GM23338 (cell line): ENCODE measurements around the gene BCKDHA. TPM values are rescaled to one million over a fixed set of nuclear protein-coding genes. Genes with fewer than 3 reads are reported as not detected.

Experiments
- ATAC-seq: fragments of 200-7000 bp; cut with Tn5 transposase; 3 replicates; pipeline ENCODE4 v1.9.1; 2020
- DNase-seq: peaks from one replicate; pipeline ENCODE4 v3.0.0-alpha.2; 2015; ENCODE audit warnings: low spot score
- H2AFZ ChIP-seq: fragments of 200-600 bp; sonication (generic); 2 replicates; pipeline ENCODE4 v1.8.0; 2016; ENCODE audit warnings: antibody characterized with exemption, mild to moderate bottlenecking, moderate library complexity
- H3F3A ChIP-seq: fragments of 200-600 bp; sonication (generic); replicated peaks from 2 replicates; pipeline ENCODE4 v1.8.0; 2017; ENCODE audit warnings: antibody characterized with exemption, mixed run types, low read depth
- H3K27ac ChIP-seq: fragments of 200-600 bp; sonication (generic); 2 replicates; pipeline ENCODE4 v1.6.1; 2016; ENCODE audit warnings: low read depth
- H3K27me3 ChIP-seq: fragments of 200-600 bp; sonication (generic); 2 replicates; pipeline ENCODE4 v1.8.0; 2016; ENCODE audit warnings: mild to moderate bottlenecking, mixed run types, moderate library complexity; ENCODE audit not compliant: insufficient read depth
- H3K36me3 ChIP-seq: fragments of 200-600 bp; sonication (generic); 2 replicates; pipeline ENCODE4 v1.8.0; 2016; ENCODE audit warnings: mild to moderate bottlenecking; ENCODE audit not compliant: insufficient read depth
- H3K4me1 ChIP-seq: fragments of 200-600 bp; sonication (generic); 2 replicates; pipeline ENCODE4 v1.8.0; 2016; ENCODE audit warnings: mild to moderate bottlenecking, moderate library complexity; ENCODE audit not compliant: insufficient read depth
- H3K4me2 ChIP-seq: fragments of 200-600 bp; sonication (generic); 2 replicates; pipeline ENCODE4 v1.7.1; 2017; ENCODE audit warnings: mixed run types
- H3K4me3 ChIP-seq: fragments of 200-600 bp; sonication (generic); 2 replicates; pipeline ENCODE4 v1.6.1; 2016; ENCODE audit warnings: mixed run types
- H3K79me2 ChIP-seq: fragments of 200-600 bp; sonication (generic); replicated peaks from 2 replicates; pipeline ENCODE4 v1.8.0; 2017; ENCODE audit warnings: mild to moderate bottlenecking; ENCODE audit not compliant: insufficient read depth
- H3K9me2 ChIP-seq: fragments of 200-600 bp; sonication (generic); 2 replicates; pipeline ENCODE4 v1.8.0; 2017; ENCODE audit not compliant: insufficient read depth
- H4K20me1 ChIP-seq: fragments of 200-600 bp; sonication (generic); replicated peaks from 2 replicates; pipeline ENCODE4 v1.8.0; 2017; ENCODE audit warnings: mild to moderate bottlenecking; ENCODE audit not compliant: insufficient read depth
- H3K27ac Mint-ChIP-seq: 2 replicates; pipeline ENCODE4 v1.8.0; 2020; ENCODE audit warnings: inconsistent platforms, mild to moderate bottlenecking, moderate library complexity, mixed read lengths
- H3K27me3 Mint-ChIP-seq: 3 replicates; pipeline ENCODE4 v1.8.0; 2022; ENCODE audit warnings: low read depth, mild to moderate bottlenecking, moderate library complexity, mixed read lengths, inconsistent platforms; ENCODE audit not compliant: insufficient read depth, poor library complexity
- H3K36me3 Mint-ChIP-seq: 3 replicates; pipeline ENCODE4 v1.8.0; 2021; ENCODE audit warnings: low read depth, mild to moderate bottlenecking, inconsistent platforms, moderate library complexity, mixed read lengths
- H3K4me1 Mint-ChIP-seq: 3 replicates; pipeline ENCODE4 v1.8.0; 2020; ENCODE audit warnings: mild to moderate bottlenecking, inconsistent platforms, mixed read lengths
- H3K4me3 Mint-ChIP-seq: 3 replicates; pipeline ENCODE4 v1.8.0; 2021; ENCODE audit warnings: moderate library complexity, mild to moderate bottlenecking, inconsistent platforms, mixed read lengths
- H3K9me3 Mint-ChIP-seq: 3 replicates; pipeline ENCODE4 v1.8.0; 2020; ENCODE audit warnings: moderate library complexity, mild to moderate bottlenecking, inconsistent platforms, mixed read lengths
- CREB1 ChIP-seq: fragments of 250-450 bp; sonication (Bioruptor Pico); IDR thresholded peaks from 2 replicates; pipeline ENCODE4 v1.5.0; 2020; ENCODE audit warnings: low read depth, mild to moderate bottlenecking, moderate library complexity
- ETS1 ChIP-seq: IDR thresholded peaks from 2 replicates; pipeline ENCODE4 v1.6.1; 2016; ENCODE audit warnings: antibody characterized with exemption
- EZH2 ChIP-seq: fragments of 200-600 bp; sonication (generic); IDR thresholded peaks from one replicate; pipeline ENCODE4 v1.8.0; 2017; ENCODE audit warnings: antibody characterized with exemption, mild to moderate bottlenecking, low read depth; ENCODE audit not compliant: unreplicated experiment
- EZH2phosphoT487 ChIP-seq: fragments of 200-600 bp; sonication (generic); IDR thresholded peaks from one replicate; pipeline ENCODE4 v1.8.1; 2018; ENCODE audit warnings: antibody characterized with exemption; ENCODE audit not compliant: unreplicated experiment
- JUNB ChIP-seq: IDR thresholded peaks from one replicate; pipeline ENCODE4 v1.6.1; 2016; ENCODE audit warnings: antibody characterized with exemption; ENCODE audit not compliant: unreplicated experiment
- NANOG ChIP-seq: IDR thresholded peaks from 2 replicates; pipeline ENCODE4 v1.6.1; 2016; ENCODE audit warnings: antibody characterized with exemption, borderline replicate concordance
- POLR2AphosphoS5 ChIP-seq: IDR thresholded peaks from 2 replicates; pipeline ENCODE4 v1.6.1; 2016; ENCODE audit warnings: antibody characterized with exemption, low read depth
- REST ChIP-seq: IDR thresholded peaks from one replicate; pipeline ENCODE4 v1.6.1; 2018; ENCODE audit warnings: antibody characterized with exemption; ENCODE audit not compliant: unreplicated experiment
- STAT1 ChIP-seq: IDR thresholded peaks from one replicate; pipeline ENCODE4 v1.6.1; 2016; ENCODE audit warnings: antibody characterized with exemption; ENCODE audit not compliant: unreplicated experiment
- ZNF114 ChIP-seq: fragments of 250-450 bp; sonication (Bioruptor Pico); IDR thresholded peaks from 2 replicates; pipeline ENCODE4 v1.5.0; 2020; ENCODE audit warnings: mild to moderate bottlenecking, moderate library complexity
- ZNF331 ChIP-seq: fragments of 250-450 bp; sonication (Bioruptor Pico); IDR thresholded peaks from 2 replicates; pipeline ENCODE4 v1.5.0; 2020; ENCODE audit warnings: low read depth, mild to moderate bottlenecking, moderate library complexity
- ZNF462 ChIP-seq: fragments of 250-450 bp; sonication (Bioruptor Pico); IDR thresholded peaks from 2 replicates; pipeline ENCODE4 v1.5.0; 2020; ENCODE audit warnings: mild to moderate bottlenecking, moderate library complexity
- polyA plus RNA-seq: library from polyadenylated mRNA; unstranded; fragments of >200 nt; fragmentation: Nextera tagmentation; extraction: Ambion mirVana; gene quantifications from 2 replicates; pipeline ENCODE4 v1.2.1, GENCODE V29; 2016
- total RNA-seq: library from RNA; depleted of rRNA; stranded (reverse); fragments of >200 nt; shearing (Covaris generic); gene quantifications from 2 replicates; pipeline ENCODE4 v1.2.3, GENCODE V29; 2014

BCKDHA gene
- total and polyA plus RNA-seq, 2 experiments from 2014 or later, result 15.0 to 42.4 TPM

GRCh38 chr19:41422456-41422855 lies 24.8 kb downstream of the BCKDHA start:
- TF ChIP-seq ZNF331, result no peak
- Histone ChIP-seq H3K4me1 (peaks cover 5% of the 10 kb centered on the region), H3K79me2 (no peaks in the 10 kb centered on the region), H3K36me3 (no peaks in the 10 kb centered on the region), H4K20me1 (no peaks in the 10 kb centered on the region), H3F3A (peaks cover 2% of the 10 kb centered on the region; the same call in 1 of the 2 replicates), H3K9me2 (no peaks in the 10 kb centered on the region), H3K4me3 (no peak overlapping the region), H3K27ac (no peak overlapping the region), H3K27me3 (no peaks in the 10 kb centered on the region), H2AFZ (no peak overlapping the region), H3K4me2 (no peak overlapping the region)
- ATAC-seq (no peak), DNase-seq (no peak)
- H3K4me1 Mint-ChIP-seq, result peaks cover 5% of the 10 kb centered on the region
- H3K36me3 Mint-ChIP-seq, result peaks cover 25% of the 10 kb centered on the region
- no peaks in the 10 kb centered on the region for H3K9me3 Mint-ChIP-seq
- no peak overlapping the region for H3K27ac Mint-ChIP-seq
- H3K27me3 Mint-ChIP-seq, result peaks cover 5% of the 10 kb centered on the region
- H3K4me3 Mint-ChIP-seq, result no peak overlapping the region

GRCh38 chr19:41422955-41423354 lies 25.3 kb downstream of the BCKDHA start:
- Histone ChIP-seq H4K20me1 (no peaks in the 10 kb centered on the region), H3F3A (peaks cover 2% of the 10 kb centered on the region; the same call in 1 of the 2 replicates), H3K4me3 (no peak overlapping the region), H2AFZ (no peak overlapping the region), H3K36me3 (no peaks in the 10 kb centered on the region), H3K4me1 (peaks cover 5% of the 10 kb centered on the region), H3K27ac (no peak overlapping the region), H3K27me3 (no peaks in the 10 kb centered on the region), H3K4me2 (no peak overlapping the region), H3K9me2 (no peaks in the 10 kb centered on the region), H3K79me2 (no peaks in the 10 kb centered on the region)
- Mint-ChIP-seq H3K9me3 (no peaks in the 10 kb centered on the region), H3K27me3 (peaks cover 5% of the 10 kb centered on the region), H3K36me3 (peaks cover 25% of the 10 kb centered on the region), H3K27ac (no peak overlapping the region), H3K4me1 (peaks cover 9% of the 10 kb centered on the region), H3K4me3 (no peak overlapping the region)
- ATAC-seq (no peak), DNase-seq (no peak)
- TF ChIP-seq ZNF331 (no peak), POLR2AphosphoS5 (no peak), ZNF114 (no peak), EZH2phosphoT487 (no peak), ZNF462 (CRISPR knock-in tag) (no peak), STAT1 (no peak), JUNB (no peak), REST (no peak), NANOG (no peak), CREB1 (CRISPR knock-in tag) (no peak), EZH2 (no peak), ETS1 (no peak)
